ENCODE measurements around the gene TCN1.
"Not testable (repeated sequence)": the region's sequence is repeated elsewhere in the genome, so short reads cannot be mapped to it uniquely, and the experiment has no call there.

TCN1 gene, protein sequence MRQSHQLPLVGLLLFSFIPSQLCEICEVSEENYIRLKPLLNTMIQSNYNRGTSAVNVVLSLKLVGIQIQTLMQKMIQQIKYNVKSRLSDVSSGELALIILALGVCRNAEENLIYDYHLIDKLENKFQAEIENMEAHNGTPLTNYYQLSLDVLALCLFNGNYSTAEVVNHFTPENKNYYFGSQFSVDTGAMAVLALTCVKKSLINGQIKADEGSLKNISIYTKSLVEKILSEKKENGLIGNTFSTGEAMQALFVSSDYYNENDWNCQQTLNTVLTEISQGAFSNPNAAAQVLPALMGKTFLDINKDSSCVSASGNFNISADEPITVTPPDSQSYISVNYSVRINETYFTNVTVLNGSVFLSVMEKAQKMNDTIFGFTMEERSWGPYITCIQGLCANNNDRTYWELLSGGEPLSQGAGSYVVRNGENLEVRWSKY

DNA sequence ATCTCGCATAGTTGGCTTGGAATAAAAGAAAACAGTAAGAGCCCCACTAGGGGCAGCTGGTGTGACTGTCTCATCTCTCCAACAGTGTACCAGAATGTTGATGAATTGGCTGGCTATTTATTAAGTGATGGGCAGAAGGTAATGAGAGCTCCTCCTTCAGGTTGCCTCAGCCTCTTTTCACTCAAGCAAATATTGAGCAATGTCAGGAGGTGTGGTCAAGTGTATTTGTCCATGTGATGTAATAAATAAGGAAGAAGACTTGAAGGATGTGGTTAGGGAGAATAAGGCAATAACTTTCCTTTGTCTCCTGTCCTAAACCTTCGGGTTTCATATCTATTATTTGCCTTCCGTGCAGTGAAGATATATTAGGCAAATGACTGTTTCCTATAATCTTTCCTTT is at the start of gene TCN1:
Gene TCN1 (minus strand): TSS at position 91 of the 400 bp plus-strand sequence. CDS start 17 bp downstream, at position 74.
- DNase-seq (ENCODE audit: low read depth): no peak

DNA sequence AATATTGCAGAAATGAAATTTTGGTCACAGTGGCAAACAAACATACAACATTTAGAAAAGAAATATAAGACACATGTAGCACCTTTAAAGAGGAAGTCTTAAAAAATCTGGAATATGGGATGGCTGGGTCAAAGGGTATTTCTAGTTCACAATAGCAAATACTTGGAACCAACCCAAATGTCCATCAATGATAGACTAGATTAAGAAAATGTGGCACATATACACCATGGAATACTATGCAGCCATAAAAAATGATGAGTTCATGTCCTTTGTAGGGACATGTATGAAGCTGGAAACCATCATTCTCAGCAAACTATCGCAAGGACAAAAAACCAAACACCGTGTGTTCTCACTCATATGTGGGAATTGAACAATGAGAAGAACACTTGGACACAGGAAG is 37.3 kb upstream of the TCN1 start:
- DNase-seq (ENCODE audit: low read depth): not testable (repeated sequence)

DNA sequence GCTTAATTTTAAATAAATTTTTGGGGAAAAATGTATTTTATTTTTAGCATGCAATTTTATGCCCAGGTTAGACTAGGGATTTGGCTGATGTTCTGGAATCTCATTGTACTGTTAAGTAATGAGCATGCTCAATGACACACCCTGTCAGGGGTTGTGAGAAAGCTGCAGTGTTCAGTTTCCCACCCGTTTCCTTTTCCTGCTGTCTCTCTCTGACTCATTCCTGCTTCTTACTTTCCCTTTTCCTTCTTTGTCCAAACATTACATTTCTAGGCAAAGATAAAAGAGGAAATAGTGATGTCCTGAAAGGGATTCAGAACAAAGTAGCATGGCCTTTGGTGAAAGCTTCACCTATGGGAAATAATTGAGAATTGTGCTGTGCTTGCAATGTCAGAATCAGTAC is 35.0 kb upstream of the TCN1 start:
- peak; percentile 68 for DNase-seq (ENCODE audit: low read depth)

DNA sequence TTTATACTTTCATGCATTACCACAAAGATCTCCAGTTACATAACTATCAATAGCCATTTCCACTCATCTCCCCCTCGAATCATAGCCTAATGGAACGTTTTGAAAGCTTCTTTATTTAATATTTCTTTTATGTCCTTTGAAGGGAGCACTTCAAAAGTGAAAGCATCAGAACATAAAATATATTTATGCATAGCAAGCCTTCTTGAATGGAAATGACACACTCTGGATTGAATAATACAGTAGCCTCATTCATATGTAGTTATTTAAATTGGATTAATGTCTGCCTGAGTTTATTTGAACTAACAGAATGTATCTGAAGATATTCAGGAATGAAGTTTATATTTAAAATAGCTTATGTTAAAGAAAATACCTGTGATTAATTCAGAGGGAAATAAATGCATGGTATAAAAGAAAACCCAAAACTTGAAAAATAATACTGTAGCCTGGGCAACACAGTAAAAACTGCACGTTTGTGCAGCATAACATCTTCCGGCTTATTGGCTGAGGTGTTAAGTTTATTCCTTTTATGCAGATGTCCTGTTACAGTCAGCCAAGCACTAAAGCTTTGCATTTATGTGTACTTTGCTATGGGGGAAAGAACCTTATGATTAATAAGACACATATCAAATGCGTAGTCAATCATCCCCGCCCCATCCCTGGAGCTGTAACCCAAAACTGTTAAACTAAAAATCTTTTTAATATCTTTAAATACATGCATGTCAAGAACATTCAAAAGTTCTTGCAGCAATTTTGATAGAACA is 34.3 kb upstream of the TCN1 start:
- DNase-seq (ENCODE audit: low read depth): no peak

DNA sequence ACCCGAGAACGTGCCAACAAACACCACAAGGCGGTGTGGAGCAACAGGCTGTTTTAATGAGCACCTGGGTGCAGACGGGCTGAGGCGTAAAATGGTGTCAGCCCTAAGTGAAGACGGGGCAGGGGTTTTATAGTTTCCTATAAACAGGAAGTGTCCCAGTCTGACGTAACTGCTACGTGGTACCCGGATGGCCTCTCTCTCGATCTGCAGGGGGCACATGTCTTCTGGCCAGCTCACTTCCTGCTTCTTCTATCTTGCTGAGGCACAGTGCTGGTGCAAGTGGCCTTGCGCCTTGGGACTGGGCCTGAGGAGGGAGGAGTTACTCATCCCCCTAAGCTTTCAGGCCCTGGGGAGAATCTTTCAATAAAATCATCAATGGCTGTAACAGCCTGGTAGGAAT is 33.2 kb upstream of the TCN1 start:
- DNase-seq (ENCODE audit: low read depth): peak; percentile 53

DNA sequence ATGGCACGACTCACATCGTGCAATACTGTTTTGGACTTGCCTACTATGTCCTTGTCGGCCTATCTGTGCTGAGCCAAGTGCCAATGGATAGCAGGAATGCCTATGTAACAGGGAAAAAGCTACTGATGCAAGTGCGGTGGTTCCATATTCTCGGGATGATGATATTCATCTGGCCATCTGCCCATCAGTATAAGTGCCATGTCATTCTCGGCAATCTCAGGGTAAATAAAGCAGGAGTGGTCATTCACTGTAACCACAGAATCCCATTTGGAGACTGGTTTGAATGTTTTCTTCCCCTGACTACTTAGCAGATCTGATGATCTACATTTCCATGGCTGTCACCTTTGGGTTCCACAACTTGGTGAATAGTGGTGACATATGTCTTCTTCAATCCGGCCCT is 32.4 kb upstream of the TCN1 start:
- DNase-seq (ENCODE audit: low read depth): peak; percentile 10

DNA sequence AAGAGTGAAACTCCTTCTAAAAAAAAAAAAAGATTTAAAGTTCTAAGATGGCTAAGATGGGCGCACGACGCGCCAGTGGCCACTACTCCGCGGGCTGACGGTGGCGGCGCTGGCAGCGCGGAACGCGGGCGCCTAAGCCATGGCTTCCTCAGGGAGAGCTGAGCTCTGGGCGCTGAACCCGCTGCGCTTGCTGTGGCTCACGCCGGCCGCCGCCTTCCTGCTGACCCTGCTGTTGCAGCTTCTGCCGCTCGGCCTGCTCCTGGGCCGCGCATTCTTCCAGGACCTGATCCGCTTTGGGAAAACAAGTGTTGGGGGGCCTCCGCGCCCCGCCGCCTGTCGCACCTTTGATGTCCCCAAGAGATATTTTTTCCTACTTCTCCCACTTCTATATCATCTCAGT is 31.8 kb upstream of the TCN1 start:
- no peak for DNase-seq (ENCODE audit: low read depth)

DNA sequence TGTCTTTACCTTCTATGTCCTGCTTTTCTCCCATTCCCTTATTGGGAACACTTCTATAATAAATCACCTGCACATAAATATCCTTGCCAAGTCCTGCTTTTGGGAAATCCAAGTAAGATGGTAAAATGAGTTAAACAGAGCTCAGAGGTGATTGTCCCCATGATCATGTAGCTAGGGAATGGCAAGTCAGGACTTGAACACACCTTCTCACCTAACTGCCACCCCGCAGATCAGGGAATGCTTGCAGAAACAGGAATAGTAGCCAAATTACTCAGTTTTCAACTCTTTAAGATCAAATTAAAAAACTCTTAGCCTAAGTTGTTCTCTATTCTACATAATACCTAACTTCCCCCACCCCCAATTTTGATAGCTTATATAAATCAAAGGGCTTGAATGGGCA is 28.3 kb upstream of the TCN1 start:
- DNase-seq (ENCODE audit: low read depth): no peak

DNA sequence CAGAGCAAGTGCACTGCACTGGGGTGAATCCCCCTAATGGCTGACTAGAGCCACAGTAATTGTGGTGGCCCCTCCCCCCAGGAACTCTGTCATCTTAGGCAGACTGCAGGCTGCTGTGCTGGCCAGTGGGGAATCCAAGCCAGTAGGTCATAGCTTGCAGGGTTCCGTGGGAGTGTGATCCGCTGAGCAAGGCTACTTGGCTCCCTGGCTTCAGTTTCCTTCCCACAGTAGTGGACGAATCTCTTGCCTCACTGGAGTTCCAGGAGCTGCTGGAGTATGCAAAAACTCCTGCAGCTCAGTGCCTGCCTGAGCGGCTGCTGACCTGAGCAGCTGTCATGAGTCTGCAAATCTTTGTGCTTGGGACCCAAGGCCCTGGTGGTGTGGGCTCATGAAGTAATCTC is 25.5 kb upstream of the TCN1 start:
- DNase-seq (ENCODE audit: low read depth): peak; percentile 3

DNA sequence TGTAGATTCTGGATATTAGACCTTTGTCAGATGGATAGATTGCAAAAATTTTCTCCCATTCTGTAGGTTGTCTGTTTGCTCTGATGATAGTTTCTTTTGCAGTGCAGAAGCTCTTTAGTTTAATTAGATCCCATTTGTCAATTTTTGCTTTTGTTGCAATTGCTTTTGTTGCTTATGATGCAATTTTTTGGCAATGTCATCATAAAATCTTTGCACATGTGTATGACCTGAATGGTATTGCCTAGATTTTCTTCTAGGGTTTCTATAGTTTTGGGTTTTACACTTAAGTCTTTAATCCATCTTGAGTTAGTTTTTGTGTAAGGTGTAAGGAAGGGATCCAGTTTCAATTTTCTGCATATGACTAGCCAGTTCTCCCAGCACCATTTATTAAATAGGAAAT is 20.9 kb upstream of the TCN1 start:
- DNase-seq (ENCODE audit: low read depth): not testable (repeated sequence)

DNA sequence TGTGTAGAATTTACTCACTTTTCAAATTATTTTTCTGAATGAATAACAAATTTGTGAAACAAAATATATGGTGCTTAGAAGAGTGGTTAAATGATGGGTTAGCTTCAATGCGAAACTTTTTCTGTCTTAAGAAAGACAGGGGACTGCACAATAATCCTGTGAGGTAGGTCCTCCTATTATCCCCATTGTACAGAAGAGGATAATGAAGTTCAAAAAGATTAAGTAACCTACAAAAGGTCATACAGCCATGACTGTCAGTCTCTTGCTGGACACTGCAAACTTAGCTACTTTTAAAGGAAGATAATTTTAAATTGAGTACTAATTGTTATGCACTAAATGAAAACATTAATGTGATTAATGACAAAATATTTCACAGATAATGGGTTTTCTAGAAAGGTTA is 17.3 kb upstream of the TCN1 start:
- DNase-seq (ENCODE audit: low read depth): no peak

DNA sequence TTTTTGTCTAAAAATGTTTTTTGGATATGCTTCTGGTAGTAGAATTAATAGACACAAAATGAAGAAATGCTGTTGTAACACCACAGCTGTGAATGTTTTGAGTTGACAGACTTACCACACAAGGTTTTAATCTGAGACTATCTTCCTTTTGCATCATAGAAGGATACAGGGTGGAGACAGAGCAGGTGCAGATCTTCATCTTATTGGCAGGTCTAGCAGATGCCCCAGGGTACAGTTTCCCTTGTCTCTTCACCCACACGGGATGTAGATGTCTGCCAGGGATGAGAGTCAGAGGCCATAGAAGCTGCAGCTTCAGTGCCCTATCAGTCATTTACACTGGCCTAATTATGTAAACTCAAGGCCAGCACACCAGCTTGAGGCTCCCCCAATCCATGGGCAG is 13.3 kb upstream of the TCN1 start:
- DNase-seq (ENCODE audit: low read depth): no peak

DNA sequence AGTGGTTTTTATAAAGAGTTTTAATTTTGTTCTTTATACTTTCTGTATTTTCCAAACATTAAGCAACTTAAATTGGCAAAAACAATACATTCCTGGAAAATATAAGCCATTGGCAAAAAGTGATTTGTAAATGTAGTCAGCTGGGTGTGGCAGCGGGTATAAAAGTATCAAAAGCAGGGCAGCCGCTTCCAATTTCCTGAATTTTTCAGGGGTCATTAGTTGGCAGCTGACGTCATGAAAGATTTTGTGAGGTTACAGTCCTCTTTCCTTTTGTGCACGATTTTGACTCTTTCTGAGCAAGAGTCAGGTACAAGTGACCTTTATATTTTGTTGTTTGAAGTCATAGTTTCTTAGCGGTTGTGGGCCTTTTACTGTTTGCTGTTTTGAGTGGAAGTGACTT is 12.3 kb upstream of the TCN1 start, which contains the start of gene OOSP3:
Gene OOSP3 (plus strand): TSS at position 208 of the 400 bp plus-strand sequence. CDS start 27 bp downstream, at position 235.
- no peak for DNase-seq (ENCODE audit: low read depth)

DNA sequence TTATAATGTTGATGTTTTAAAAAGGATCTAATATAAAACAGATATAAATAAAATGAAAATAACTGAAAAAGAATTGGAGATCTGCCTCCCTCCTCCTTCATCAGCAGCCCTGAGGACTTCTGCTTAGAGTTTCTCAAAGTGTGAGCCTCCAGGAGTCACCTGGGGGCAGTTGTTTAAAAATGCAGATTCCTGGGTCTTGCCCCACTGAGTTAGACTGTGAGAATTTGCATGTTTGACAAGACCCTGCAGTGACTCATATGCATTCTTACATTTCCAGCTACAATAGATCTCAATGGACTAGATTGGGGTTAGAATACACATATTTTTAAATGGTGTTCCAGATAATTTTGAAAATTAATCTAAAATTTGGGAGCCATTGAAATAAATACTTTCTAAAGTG is 11.5 kb upstream of the TCN1 start:
- DNase-seq (ENCODE audit: low read depth): no peak

DNA sequence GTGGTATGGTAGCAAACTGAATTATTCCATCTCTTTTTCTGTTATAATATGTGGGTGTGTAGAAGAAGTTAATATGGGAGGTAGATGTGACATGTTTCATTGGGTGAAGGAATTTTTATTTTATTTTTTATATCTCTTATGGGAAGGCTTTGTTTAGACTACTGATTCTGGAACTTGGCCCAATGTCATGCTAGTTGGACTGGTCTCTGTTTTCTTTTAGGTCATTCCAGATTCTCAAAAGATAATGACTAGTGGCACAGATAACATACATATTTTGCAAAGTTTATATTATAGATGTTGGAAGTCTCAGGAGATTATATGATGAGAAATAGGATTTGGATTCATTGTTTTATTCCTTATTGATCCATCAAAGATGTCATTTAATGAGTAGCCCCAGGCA is 11.0 kb upstream of the TCN1 start:
- no peak for DNase-seq (ENCODE audit: low read depth)

DNA sequence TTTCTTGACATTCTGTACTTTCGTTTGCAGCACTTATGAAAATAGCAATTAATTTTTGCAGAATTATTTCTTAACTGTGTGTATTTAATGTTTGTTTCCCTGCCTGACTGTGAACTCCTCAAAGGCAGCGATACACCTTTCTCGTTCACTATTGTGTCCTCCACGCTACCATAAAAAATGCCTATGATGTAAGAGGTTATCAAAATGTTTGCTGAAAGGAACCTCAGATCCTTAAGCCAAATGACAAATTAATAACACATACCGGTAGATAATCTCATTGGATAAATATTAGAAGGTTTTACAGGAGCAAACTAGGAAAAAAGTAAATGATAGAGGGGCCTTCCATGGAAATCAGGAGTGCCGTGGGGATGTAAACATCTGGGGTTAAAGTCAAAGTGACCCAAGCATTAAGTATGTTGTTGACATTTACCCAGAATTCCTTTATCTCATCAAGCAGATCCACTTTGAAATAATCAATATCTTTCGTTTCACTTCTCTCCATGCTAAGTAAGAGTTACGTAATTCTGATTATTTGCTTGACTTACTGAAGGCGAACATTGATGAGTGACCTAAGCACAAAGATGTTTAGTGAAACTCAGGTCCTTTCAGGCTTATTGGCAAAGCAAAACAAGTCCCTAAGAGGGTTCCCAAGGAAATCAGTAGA is 9.7 kb upstream of the TCN1 start:
- DNase-seq (ENCODE audit: low read depth): no peak

DNA sequence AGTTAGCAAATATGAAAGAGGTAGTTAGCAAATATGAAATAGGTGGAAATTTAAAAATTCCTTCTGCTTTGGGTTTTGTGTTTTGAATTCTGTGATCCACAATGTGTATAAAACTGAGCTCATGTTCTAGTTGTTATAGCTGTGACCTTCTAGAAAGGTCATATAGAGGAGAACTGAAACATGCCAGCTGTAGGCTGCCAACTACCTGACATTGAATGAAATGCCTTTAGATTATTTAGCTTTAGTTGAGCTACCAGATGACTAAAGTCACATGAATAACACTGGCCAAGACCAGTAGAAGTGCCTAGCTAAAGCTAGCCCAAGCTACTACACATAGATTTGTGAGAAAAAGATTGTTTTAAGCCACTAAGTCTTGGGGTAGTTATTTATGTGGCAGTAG is 5.8 kb upstream of the TCN1 start:
- no peak for DNase-seq (ENCODE audit: low read depth)

DNA sequence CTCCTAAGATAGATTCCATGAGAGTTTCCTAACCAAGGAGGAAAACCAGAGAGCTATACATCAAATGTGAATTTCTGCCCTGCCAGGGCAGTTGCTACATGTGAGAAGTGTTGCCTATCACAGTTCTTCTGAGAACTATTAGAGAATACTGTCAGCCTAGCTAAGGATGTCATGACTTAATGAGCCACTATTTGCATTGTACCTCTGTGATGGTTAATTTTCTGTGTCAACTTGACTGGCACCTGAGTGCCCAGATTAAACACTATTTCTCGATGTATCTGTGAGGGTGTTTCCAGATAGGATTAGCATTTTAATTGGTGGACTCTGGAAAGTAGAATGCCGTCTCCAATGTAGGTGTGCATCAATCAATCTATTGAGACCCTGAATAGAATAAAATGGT is 1.7 kb upstream of the TCN1 start:
- DNase-seq (ENCODE audit: low read depth): no peak

DNA sequence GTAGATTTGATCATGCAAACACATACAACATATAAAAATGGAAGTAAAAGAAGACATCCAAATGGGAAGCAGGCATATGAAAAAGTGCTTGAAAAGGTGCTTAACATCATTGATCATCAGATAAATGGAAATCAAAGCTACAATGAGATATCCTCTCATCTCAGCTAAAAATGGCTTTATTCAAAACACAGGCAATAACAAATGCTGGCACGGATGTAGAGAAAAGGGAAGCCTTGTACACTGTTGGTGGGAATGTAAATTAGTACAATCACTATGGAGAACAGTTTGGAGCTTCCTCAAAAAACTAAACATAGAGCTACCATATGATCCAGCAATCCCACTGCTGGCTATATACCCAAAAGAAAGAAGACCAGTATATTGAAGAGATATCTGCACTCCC is 549 bp upstream of the TCN1 start:
- DNase-seq (ENCODE audit: low read depth): no peak

DNA sequence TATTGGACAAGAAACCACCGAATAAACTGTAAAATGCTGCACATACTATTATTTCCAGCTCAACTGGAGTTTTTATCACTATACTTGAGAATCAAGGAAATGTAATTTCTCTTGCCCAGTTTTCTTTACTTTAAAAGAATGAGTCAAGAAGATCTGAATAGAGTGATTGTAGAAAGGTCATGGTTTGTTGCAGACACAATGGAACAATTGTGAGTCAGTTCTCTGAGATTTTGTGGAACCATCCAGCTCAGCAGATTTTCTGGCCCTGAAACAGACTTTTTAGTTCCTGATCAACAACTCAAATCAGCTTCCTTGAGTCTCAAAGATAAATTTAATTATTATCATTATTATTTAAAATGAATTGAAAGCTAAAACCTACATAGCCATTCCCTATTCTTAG is 1.3 kb downstream of the TCN1 start:
- no peak for DNase-seq (ENCODE audit: low read depth)

DNA sequence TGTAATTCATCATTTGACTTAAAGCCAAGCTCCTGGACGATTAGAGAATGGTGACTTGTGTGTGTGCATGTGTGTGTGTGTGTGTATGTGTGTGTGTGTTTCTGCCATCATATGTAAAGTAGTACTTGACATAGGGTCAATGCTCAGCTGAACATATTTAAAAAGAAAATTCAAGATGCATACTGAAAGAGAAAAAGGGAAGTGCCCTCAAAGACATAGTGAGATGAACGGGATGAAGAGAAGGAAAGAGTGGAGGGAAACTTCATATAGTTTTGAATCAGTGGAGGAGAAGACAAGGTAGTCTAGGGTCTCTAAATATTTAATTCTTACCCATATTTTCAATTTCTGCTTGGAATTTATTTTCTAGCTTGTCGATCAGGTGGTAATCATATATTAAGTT is 4.0 kb downstream of the TCN1 start:
- DNase-seq (ENCODE audit: low read depth): no peak

DNA sequence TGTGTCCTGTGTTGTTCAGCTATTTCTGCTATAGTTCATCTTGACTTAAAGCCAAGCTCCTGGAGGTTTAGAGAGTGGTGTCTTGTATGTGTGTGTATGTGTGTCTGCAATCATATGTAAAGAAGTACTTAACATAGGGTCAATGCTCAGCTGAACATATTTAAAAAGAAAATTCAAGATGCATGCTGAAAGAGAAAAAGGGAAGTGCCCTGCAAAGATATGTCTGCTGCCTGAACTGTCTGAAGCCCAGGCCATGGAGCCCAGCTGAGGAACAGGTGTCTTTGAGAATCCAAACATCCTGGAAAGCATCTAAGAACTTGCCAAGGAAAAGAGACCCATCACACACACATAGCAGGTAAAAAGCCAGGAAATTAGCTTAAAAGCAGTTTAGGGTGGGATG is 6.6 kb downstream of the TCN1 start:
- DNase-seq (ENCODE audit: low read depth): no peak
